Vagina (tissue), 2 donors: ENCODE results near the gene UBE2R2. TPM values are rescaled to one million over a fixed set of nuclear protein-coding genes. Genes with fewer than 3 reads are reported as not detected.
"Not testable (repeated sequence)": the region's sequence is repeated elsewhere in the genome, so short reads cannot be mapped to it uniquely, and the experiment has no call there.

ENCODE experiments used
- DNase-seq, 2 donors: peaks; one replicate each; pipeline ENCODE4 v3.0.0-alpha.2; 2017; ENCODE audit errors: extremely low spot score in 2 of 2
- H3K27ac ChIP-seq: fragments of 200-600 bp; sonication (generic); one replicate; pipeline ENCODE4 v1.5.1; 2019
- H3K27me3 ChIP-seq: fragments of 200-600 bp; sonication (generic); one replicate; pipeline ENCODE4 v1.5.1; 2019
- H3K36me3 ChIP-seq, 2 donors: fragments of 200-600 bp; sonication (generic); one replicate each; pipeline ENCODE4 v1.5.1; 2017 to 2019
- H3K4me1 ChIP-seq: fragments of 200-600 bp; sonication (generic); one replicate; pipeline ENCODE4 v1.5.1; 2019
- H3K4me3 ChIP-seq, 2 donors: fragments of 200-600 bp; sonication (generic); 1 replicate in 1 of 2; 2 replicates in 1 of 2; pipeline ENCODE4 v1.5.1; 2016 to 2019
- H3K9me3 ChIP-seq: fragments of 200-600 bp; sonication (generic); one replicate; pipeline ENCODE4 v1.5.1; 2019
- CTCF ChIP-seq, 3 experiments: fragments of 450-650 bp in 2 of 3; fragments of 200-600 bp in 1 of 3; sonication (generic) in 1 of 3; IDR thresholded peaks; one replicate each; pipeline ENCODE4 v1.5.1; 2017 to 2019; ENCODE audit warnings: antibody characterized with exemption in 3 of 3, mild to moderate bottlenecking in 2 of 3, moderate library complexity in 2 of 3
- POLR2A ChIP-seq, 2 donors: fragments of 450-650 bp; IDR thresholded peaks; one replicate each; pipeline ENCODE4 v1.6.1; 2017; ENCODE audit warnings: antibody characterized with exemption in 2 of 2, mild to moderate bottlenecking in 2 of 2, moderate library complexity in 2 of 2
- POLR2AphosphoS5 ChIP-seq, 2 donors: sonication (generic); formaldehyde crosslinking; IDR thresholded peaks; one replicate each; pipeline ENCODE4 v1.9.0; 2017; ENCODE audit warnings: antibody characterized with exemption in 2 of 2, mild to moderate bottlenecking in 2 of 2, low read depth in 1 of 2; ENCODE audit not compliant: insufficient read depth in 1 of 2
- intact Hi-C: fragments of 100-400 bp; cut with DNase I; formaldehyde crosslinking; loops from one replicate; pipeline ENCODE4 v1.15.1; 2023
- total RNA-seq: library from RNA; depleted of rRNA; stranded (reverse); fragments of >200 nt; gene quantifications from one replicate; pipeline ENCODE4 v1.2.3, GENCODE V29; 2016

Gene UBE2R2
- total RNA-seq, 1 donor from 2014 or later, result 20.4 TPM

- no peak for DNase-seq
- no peaks in the 10 kb centered on the region for H3K4me1 ChIP-seq
- no peaks in the 10 kb centered on the region for H3K27me3 ChIP-seq
- no peaks in the 10 kb centered on the region for H3K36me3 ChIP-seq
- H3K4me3 ChIP-seq, result no peak overlapping the region
- intact Hi-C loops, result no loop called here
- TF ChIP-seq POLR2AphosphoS5 (IDR thresholded peaks at IDR 0.05; ENCODE audit: insufficient read depth in 1 of 2, low read depth in 1 of 2) (no peak), CTCF (IDR thresholded peaks at IDR 0.05) (no peak), POLR2A (IDR thresholded peaks at IDR 0.05) (no peak)
- H3K27ac ChIP-seq, result no peak overlapping the region
- H3K9me3 ChIP-seq, result no peaks in the 10 kb centered on the region
Observed at GRCh38 chr9:33787839-33788238, 29.1 kb upstream of the UBE2R2 start.

- intact Hi-C loops, DNase-seq, H3K27me3 ChIP-seq, H3K36me3 ChIP-seq, H3K27ac ChIP-seq, H3K4me1 ChIP-seq, H3K4me3 ChIP-seq, H3K9me3 ChIP-seq: not testable (repeated sequence)
Observed at GRCh38 chr9:33789429-33789828, 27.5 kb upstream of the UBE2R2 start.

GRCh38 chr9:33791117-33791516, 25.8 kb upstream of the UBE2R2 start:
- no peak overlapping the region for H3K4me3 ChIP-seq
- H3K36me3 ChIP-seq, result no peaks in the 10 kb centered on the region
- H3K4me1 ChIP-seq, result no peaks in the 10 kb centered on the region
- intact Hi-C loops, result no loop called here
- TF ChIP-seq POLR2A (IDR thresholded peaks at IDR 0.05), result no peak
- no peak for TF ChIP-seq CTCF (IDR thresholded peaks at IDR 0.05)
- TF ChIP-seq POLR2AphosphoS5 (IDR thresholded peaks at IDR 0.05; ENCODE audit: insufficient read depth in 1 of 2, low read depth in 1 of 2), result no peak
- H3K27me3 ChIP-seq, result no peaks in the 10 kb centered on the region
- no peak for DNase-seq
- no peak overlapping the region for H3K27ac ChIP-seq
- no peaks in the 10 kb centered on the region for H3K9me3 ChIP-seq

GRCh38 chr9:33793496-33793895, 23.5 kb upstream of the UBE2R2 start:
- DNase-seq, H3K4me1 ChIP-seq, H3K36me3 ChIP-seq, H3K27me3 ChIP-seq, H3K27ac ChIP-seq, H3K4me3 ChIP-seq, H3K9me3 ChIP-seq, intact Hi-C loops: not testable (repeated sequence)

GRCh38 chr9:33794560-33794959, 22.4 kb upstream of the UBE2R2 start:
- Histone ChIP-seq H3K27ac (no peak overlapping the region), H3K36me3 (no peaks in the 10 kb centered on the region), H3K4me3 (no peak overlapping the region), H3K9me3 (no peaks in the 10 kb centered on the region), H3K4me1 (no peaks in the 10 kb centered on the region), H3K27me3 (no peaks in the 10 kb centered on the region)
- no peak for DNase-seq
- intact Hi-C loops, result no loop called here
- TF ChIP-seq POLR2A (IDR thresholded peaks at IDR 0.05), result no peak
- no peak for TF ChIP-seq CTCF (IDR thresholded peaks at IDR 0.05)
- no peak for TF ChIP-seq POLR2AphosphoS5 (IDR thresholded peaks at IDR 0.05; ENCODE audit: insufficient read depth in 1 of 2, low read depth in 1 of 2)

- Histone ChIP-seq H3K4me3 (no peak within 1 kb of the TSS), H3K27ac (no peak within 1 kb of the TSS), H3K9me3 (no peaks in the 10 kb centered on the region), H3K27me3 (no peaks in the 10 kb centered on the region), H3K36me3 (no peaks in the 10 kb centered on the region), H3K4me1 (no peaks in the 10 kb centered on the region)
- TF ChIP-seq POLR2AphosphoS5 (IDR thresholded peaks at IDR 0.05; ENCODE audit: insufficient read depth in 1 of 2, low read depth in 1 of 2) (no peak), POLR2A (IDR thresholded peaks at IDR 0.05) (no peak), CTCF (IDR thresholded peaks at IDR 0.05) (no peak)
- intact Hi-C loops, result no loop called here
- DNase-seq, result no peak
Observed at GRCh38 chr9:33795281-33795680, 21.7 kb upstream of the UBE2R2 start, which contains the start of gene PRSS3. PRSS3 (plus strand) TSS chr9:33795561; CDS start chr9:33795574, 13 bp downstream.
